K562 (cell line): ENCODE measurements around the gene CTSW. TPM values are rescaled to one million over a fixed set of nuclear protein-coding genes. Genes with fewer than 3 reads are reported as not detected.
"Not testable (repeated sequence)": the region's sequence is repeated elsewhere in the genome, so short reads cannot be mapped to it uniquely, and the experiment has no call there.

Experiments
- ATAC-seq: fragments of 200-7000 bp; cut with Tn5 transposase; 3 replicates; pipeline ENCODE4 v1.9.1; 2020; ENCODE audit warnings: moderate library complexity
- BruUV-seq: library from RNA; stranded (reverse); fragments of 400-500 nt; replicated peaks from 2 replicates; lab custom pipeline; 2021; lab: Mats Ljungman, UMichigan
- CTCF ChIA-PET: fragments of 300-600 bp; formaldehyde crosslinking; extraction: SDS; loops from one replicate; lab custom pipeline; 2021; ENCODE audit warnings: low intra/inter-chr PET ratio; lab: Yijun Ruan, JAX
- POLR2A ChIA-PET: fragments of 300-600, 350-650 bp; sonication (Branson Sonifier 250); formaldehyde crosslinking; extraction: SDS; loops from one replicate; lab custom pipeline; 2021; ENCODE audit warnings: antibody characterized with exemption, inconsistent platforms; lab: Yijun Ruan, JAX
- DNase-seq, 4 experiments: peaks; one replicate each; pipeline versions ENCODE4 v3.0.0 to v3.0.0-alpha.2; 2011 to 2018; ENCODE audit warnings: low spot score in 3 of 4, mixed read lengths in 3 of 4; ENCODE audit errors: extremely low read depth in 1 of 4
- FAIRE-seq: peaks from 2 replicates; lab custom pipeline; 2011; peaks lifted over from hg19 to GRCh38; lab: Jason Lieb, UNC
- H2AFZ ChIP-seq: 2 replicates; pipeline ENCODE4 v1.6.0; 2011; ENCODE audit warnings: low read depth, low read length, control low read depth, inconsistent platforms
- H3K27ac ChIP-seq: fragments of 200-600 bp; 3 replicates; pipeline ENCODE4 v1.8.0; 2011; ENCODE audit warnings: low read depth, mild to moderate bottlenecking, control low read depth, inconsistent platforms, low read length, moderate library complexity, mixed read lengths; ENCODE audit errors: extremely low read depth
- H3K27me3 ChIP-seq, 2 experiments: fragments of 300-600 bp in 1 of 2; 2 replicates in 1 of 2; 3 replicates in 1 of 2; pipeline versions ENCODE4 v1.6.0 to v1.8.0; 2011; ENCODE audit warnings: inconsistent platforms in 2 of 2, low read length in 2 of 2, mild to moderate bottlenecking in 1 of 2, mixed read lengths in 1 of 2, moderate library complexity in 1 of 2; ENCODE audit not compliant: control insufficient read depth in 2 of 2, insufficient read depth in 2 of 2
- H3K36me3 ChIP-seq: fragments of 300-600 bp; 3 replicates; pipeline ENCODE4 v1.8.0; 2011; ENCODE audit warnings: mild to moderate bottlenecking, low read length, inconsistent platforms; ENCODE audit not compliant: control insufficient read depth, insufficient read depth
- H3K4me1 ChIP-seq, 2 experiments: fragments of 200-600 bp in 1 of 2; replicated peaks in 1 of 2; 2 replicates in 1 of 2; 3 replicates in 1 of 2; pipeline versions ENCODE4 v1.5.1 to v1.8.0; 2011; ENCODE audit warnings: inconsistent platforms in 2 of 2, low read length in 2 of 2, mild to moderate bottlenecking in 1 of 2, mixed read lengths in 1 of 2, moderate library complexity in 1 of 2; ENCODE audit not compliant: control insufficient read depth in 2 of 2, insufficient read depth in 2 of 2
- H3K4me2 ChIP-seq: 2 replicates; pipeline ENCODE4 v1.6.1; 2011; ENCODE audit warnings: low read length, control low read depth, inconsistent platforms, mixed read lengths; ENCODE audit not compliant: insufficient read depth
- H3K4me3 ChIP-seq: fragments of 200-600 bp; sonication (generic), shearing (Covaris generic); 2 replicates; pipeline ENCODE4 v1.5.1; 2016; ENCODE audit warnings: control low read depth, inconsistent platforms
- H3K79me2 ChIP-seq: fragments of 200-600 bp; 3 replicates; pipeline ENCODE4 v1.8.0; 2011; ENCODE audit warnings: low read length, inconsistent platforms; ENCODE audit not compliant: control insufficient read depth, insufficient read depth
- H3K9ac ChIP-seq, 2 experiments: 2 replicates each; pipeline versions ENCODE4 v1.6.0 to v1.6.1; 2011; ENCODE audit warnings: low read depth in 2 of 2, low read length in 2 of 2, control low read depth in 1 of 2, inconsistent platforms in 1 of 2, mild to moderate bottlenecking in 1 of 2, mixed read lengths in 1 of 2; ENCODE audit not compliant: insufficient read depth in 1 of 2
- H3K9me1 ChIP-seq: one replicate; pipeline ENCODE4 v1.6.0; 2011; ENCODE audit warnings: inconsistent platforms, mild to moderate bottlenecking, low read length, moderate library complexity; ENCODE audit not compliant: control insufficient read depth, insufficient read depth
- H3K9me3 ChIP-seq: replicated peaks from 2 replicates; pipeline ENCODE4 v1.5.1; 2011; ENCODE audit warnings: low read depth, low read length, inconsistent platforms; ENCODE audit not compliant: control insufficient read depth, insufficient read depth
- H4K20me1 ChIP-seq: replicated peaks from 2 replicates; pipeline ENCODE4 v1.6.1; 2011; ENCODE audit warnings: low read length, inconsistent platforms, mixed read lengths; ENCODE audit not compliant: control insufficient read depth, insufficient read depth
- ARID1B ChIP-seq: fragments of 450-650 bp; IDR thresholded peaks from 2 replicates; pipeline ENCODE4 v1.6.1; 2016; ENCODE audit warnings: antibody characterized with exemption, mild to moderate bottlenecking, inconsistent platforms
- CBX8 ChIP-seq: fragments of 200-600 bp; sonication (generic); IDR thresholded peaks from 2 replicates; pipeline ENCODE4 v1.6.1; 2012; ENCODE audit warnings: borderline replicate concordance, mixed run types, low read depth, mild to moderate bottlenecking, moderate library complexity, mixed read lengths, low read length, control low read depth, inconsistent platforms; ENCODE audit not compliant: poor library complexity, severe bottlenecking; ENCODE audit errors: extremely low read depth
- ELF1 ChIP-seq: fragments of 200-800 bp; sonication (Bioruptor generic); IDR thresholded peaks from 2 replicates; pipeline ENCODE4 v1.6.1; 2016; ENCODE audit warnings: missing genetic modification characterization, missing compliant biosample characterization
- ESRRA ChIP-seq: fragments of 450-650 bp; IDR thresholded peaks from 2 replicates; pipeline ENCODE4 v1.6.1; 2014; ENCODE audit warnings: low read depth, mild to moderate bottlenecking, moderate library complexity, borderline replicate concordance
- FOXP1 ChIP-seq: sonication (generic); formaldehyde crosslinking; IDR thresholded peaks from 2 replicates; pipeline ENCODE4 v1.8.0; 2022; ENCODE audit warnings: mild to moderate bottlenecking, missing genetic modification reagents
- HIVEP1 ChIP-seq: fragments of 250-450 bp; sonication (Bioruptor Pico); IDR thresholded peaks from 2 replicates; pipeline ENCODE4 v1.4.0; 2020; ENCODE audit warnings: mild to moderate bottlenecking
- HNRNPH1 ChIP-seq: fragments of 200-400 bp; formaldehyde crosslinking; optimal IDR thresholded peaks from 2 replicates; pipeline ENCODE3; 2017; ENCODE audit warnings: low read depth, mild to moderate bottlenecking, low read length, moderate library complexity
- HNRNPUL1 ChIP-seq: fragments of 200-400 bp; formaldehyde crosslinking; IDR thresholded peaks from 2 replicates; pipeline ENCODE4 v1.6.1; 2017; ENCODE audit warnings: low read length
- SMARCE1 ChIP-seq: fragments of 450-650 bp; IDR thresholded peaks from 2 replicates; pipeline ENCODE4 v1.7.1; 2016; ENCODE audit warnings: mild to moderate bottlenecking
- SOX6 ChIP-seq: fragments of 450-650 bp; IDR thresholded peaks from 2 replicates; pipeline ENCODE4 v1.6.1; 2014; ENCODE audit warnings: mild to moderate bottlenecking
- SRF ChIP-seq, 2 experiments: fragments of 250-450, 450-650 bp in 1 of 2; sonication (Bioruptor Pico) in 1 of 2; sonication (generic) in 1 of 2; formaldehyde crosslinking; IDR thresholded peaks; 2 replicates each; pipeline versions ENCODE4 v1.5.0 to v1.5.1; 2020 to 2022; ENCODE audit warnings: mild to moderate bottlenecking in 1 of 2, missing genetic modification reagents in 1 of 2
- TAF1 ChIP-seq: IDR thresholded peaks from 2 replicates; pipeline ENCODE4 v1.6.1; 2011; ENCODE audit warnings: mild to moderate bottlenecking, low read length, moderate library complexity; ENCODE audit not compliant: insufficient read depth, control insufficient read depth, severe bottlenecking; ENCODE audit errors: extremely low read depth
- ZNF263 ChIP-seq: sonication (generic); formaldehyde crosslinking; IDR thresholded peaks from 2 replicates; pipeline ENCODE4 v1.8.0; 2022; ENCODE audit warnings: mild to moderate bottlenecking, missing genetic modification reagents, borderline replicate concordance
- ZNF384 ChIP-seq: IDR thresholded peaks from 2 replicates; pipeline ENCODE4 v1.6.1; 2012; ENCODE audit warnings: low read depth, low read length, improper control_type of control experiment
- ZNF444 ChIP-seq: fragments of 250-450 bp; sonication (Bioruptor Pico); IDR thresholded peaks from 2 replicates; pipeline ENCODE4 v1.4.0; 2020; ENCODE audit warnings: mild to moderate bottlenecking, moderate library complexity
- ZNF507 ChIP-seq: conservative IDR thresholded peaks from 2 replicates; pipeline ENCODE4 v1.6.1; 2017; ENCODE audit warnings: missing genetic modification characterization, missing compliant biosample characterization
- ZNF586 ChIP-seq: fragments of 450-650 bp; formaldehyde crosslinking; conservative IDR thresholded peaks from 2 replicates; pipeline ENCODE4 v1.4.0; 2020; ENCODE audit warnings: mild to moderate bottlenecking, moderate library complexity
- WGBS: fragments of 100-300 bp; shearing (Covaris generic); methylation state at CpG from one replicate; pipeline ENCODE4 v1.1.6; 2016; ENCODE audit warnings: low coverage, mixed read lengths; ENCODE audit not compliant: insufficient coverage; ENCODE audit errors: missing lambda C conversion rate; 5-methylcytosine and 5-hydroxymethylcytosine counted together
- in situ Hi-C: fragments of 300-500 bp; cut with MboI; formaldehyde crosslinking; loops from 4 replicates; pipeline ENCODE4 v1.15.0; 2018; ENCODE audit warnings: inconsistent platforms, mixed read lengths
- intact Hi-C: fragments of 100-400 bp; cut with micrococcal nuclease; formaldehyde crosslinking; loops from 2 replicates; pipeline ENCODE4 v1.14.2; 2022
- polyA plus RNA-seq, 8 experiments: library from polyadenylated mRNA; depleted of rRNA in 4 of 8; stranded (reverse) in 5 of 8; unstranded in 3 of 8; fragments of >200 nt; fragmentation: Nextera tagmentation in 2 of 8; fragmentation: Illumina TruSeq in 1 of 8; extraction: Ambion mirVana in 2 of 8; extraction: Trizol in 1 of 8; gene quantifications; 2 replicates each; pipeline versions ENCODE4 v1.2.1 to v1.2.3, GENCODE V29; 2011 to 2014; ENCODE audit warnings: inconsistent platforms in 1 of 8, missing spikeins in 1 of 8
- total RNA-seq, 7 experiments: library from RNA; depleted of rRNA in 6 of 7; stranded (reverse); fragments of >200 nt in 6 of 7; fragmentation: Illumina TruSeq in 2 of 7; extraction: Trizol in 2 of 7; gene quantifications; 2 replicates each; pipeline versions ENCODE4 v1.2.1 to v1.2.3, GENCODE V29; 2011 to 2021; ENCODE audit warnings: low replicate concordance in 1 of 7
- TF ChIP-seq, protein P1 (sequence below): fragments of 450-650 bp; IDR thresholded peaks from 2 replicates; pipeline ENCODE4 v1.6.1; 2016; ENCODE audit warnings: borderline replicate concordance

CTSW gene
- total and polyA plus RNA-seq, 9 of the 15 experiments (the other 6 are each of a cell fraction or from before 2014, with no cell fraction given), result 0.04 TPM; not detected in 8

- no peak for TF ChIP-seq TAF1
- no peak for TF ChIP-seq ZNF507 (tag)
- no peak for TF ChIP-seq FOXP1 (CRISPR knock-in tag)
- no peak for TF ChIP-seq ESRRA
- TF ChIP-seq ARID1B, result 0 out of 2 replicates have a peak, but pooled peaks have one; percentile 15
- TF ChIP-seq ZNF444 (CRISPR knock-in tag), result no peak
- peak; percentile 75; the same call in 1 of the 2 replicates for TF ChIP-seq ZNF384
- TF ChIP-seq ELF1 (tag), result no peak
- TF ChIP-seq HIVEP1 (CRISPR knock-in tag), result no peak
- TF ChIP-seq SMARCE1, result peak; percentile 39; the same call in 1 of the 2 replicates
- TF ChIP-seq ZNF586 (CRISPR knock-in tag), result no peak
- TF ChIP-seq ZNF263, result no peak
- TF ChIP-seq, protein P1, sequence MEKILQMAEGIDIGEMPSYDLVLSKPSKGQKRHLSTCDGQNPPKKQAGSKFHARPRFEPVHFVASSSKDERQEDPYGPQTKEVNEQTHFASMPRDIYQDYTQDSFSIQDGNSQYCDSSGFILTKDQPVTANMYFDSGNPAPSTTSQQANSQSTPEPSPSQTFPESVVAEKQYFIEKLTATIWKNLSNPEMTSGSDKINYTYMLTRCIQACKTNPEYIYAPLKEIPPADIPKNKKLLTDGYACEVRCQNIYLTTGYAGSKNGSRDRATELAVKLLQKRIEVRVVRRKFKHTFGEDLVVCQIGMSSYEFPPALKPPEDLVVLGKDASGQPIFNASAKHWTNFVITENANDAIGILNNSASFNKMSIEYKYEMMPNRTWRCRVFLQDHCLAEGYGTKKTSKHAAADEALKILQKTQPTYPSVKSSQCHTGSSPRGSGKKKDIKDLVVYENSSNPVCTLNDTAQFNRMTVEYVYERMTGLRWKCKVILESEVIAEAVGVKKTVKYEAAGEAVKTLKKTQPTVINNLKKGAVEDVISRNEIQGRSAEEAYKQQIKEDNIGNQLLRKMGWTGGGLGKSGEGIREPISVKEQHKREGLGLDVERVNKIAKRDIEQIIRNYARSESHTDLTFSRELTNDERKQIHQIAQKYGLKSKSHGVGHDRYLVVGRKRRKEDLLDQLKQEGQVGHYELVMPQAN, result no peak
- TF ChIP-seq CBX8, result no peak
- peak; percentile 64; the same call in 1 of the 2 replicates for TF ChIP-seq SOX6
- TF ChIP-seq HNRNPH1, result no peak
- no peak for TF ChIP-seq HNRNPUL1
- TF ChIP-seq SRF (CRISPR knock-in tag; IDR thresholded peaks at IDR 0.05), result no peak
These were observed 31.9 kb upstream of the CTSW start (continued) for GRCh38 chr11:65847746-65848145.

DNA sequence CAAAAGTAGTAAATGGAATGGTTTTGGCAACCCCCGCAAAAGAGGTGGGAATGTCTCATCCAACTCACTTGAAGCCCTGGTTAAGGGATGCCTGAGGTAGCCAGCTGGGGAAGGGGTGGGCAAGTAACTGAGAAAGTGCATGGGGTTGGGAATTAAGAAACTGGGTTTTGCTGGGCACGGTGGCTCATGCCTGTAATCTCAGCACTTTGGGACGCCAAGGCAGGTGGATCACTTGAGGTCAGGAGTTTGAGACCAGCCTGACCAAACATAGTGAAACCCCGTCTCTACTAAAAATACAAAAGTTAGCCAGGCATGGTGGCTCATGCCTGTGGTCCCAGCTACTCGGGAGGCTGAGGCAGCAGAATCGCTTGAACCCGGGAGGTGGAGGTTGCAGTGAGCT lies 30.9 kb upstream of the CTSW start:
- DNase-seq, ATAC-seq, H3K27me3 ChIP-seq, H3K4me3 ChIP-seq, H3K9me3 ChIP-seq, H3K79me2 ChIP-seq, H3K9ac ChIP-seq, H4K20me1 ChIP-seq, H2AFZ ChIP-seq, in situ Hi-C loops, BruUV-seq, H3K27ac ChIP-seq, FAIRE-seq, H3K9me1 ChIP-seq, intact Hi-C loops, H3K4me2 ChIP-seq: not testable (repeated sequence)
- 31% methylated on average over 7 of the region's 7 CpGs for WGBS
- peaks cover 25% of the 10 kb centered on the region; the same call in 2 of the 3 replicates for H3K36me3 ChIP-seq
- CTCF ChIA-PET, result interaction anchor here (0.7 kb wide), 1 partner anchor 40 kb away, joined by 3 read pairs; no protein-coding TSS in a partner anchor
- POLR2A ChIA-PET, result interaction anchor here (0.6 to 5.9 kb wide), 12 partner anchors 9 to 1141 kb away, joined by 3 to 67 read pairs (median 4); partner anchors contain the start of genes CCDC85B, CFL1, EHBP1L1 and FIBP
- peaks cover 0 to 21% of the 10 kb centered on the region in 2 experiments; a peak in 3 of 5 replicates for H3K4me1 ChIP-seq
